Mesenteric fat pad (tissue), 1 donor: ENCODE measurements around the gene HMX3. TPM values are rescaled to one million over a fixed set of nuclear protein-coding genes. Genes with fewer than 3 reads are reported as not detected.
"Not testable (repeated sequence)": the region's sequence is repeated elsewhere in the genome, so short reads cannot be mapped to it uniquely, and the experiment has no call there.

ENCODE experiments used
- DNase-seq: peaks from one replicate; pipeline ENCODE4 v3.0.0-alpha.2; 2020; ENCODE audit warnings: low spot score
- total RNA-seq: library from RNA; stranded (reverse); fragmentation: NEBNext Ultra II Directional; extraction: Animal tissue kit (Norgen Biotek cat#: 25700); gene quantifications from one replicate; pipeline ENCODE4 v1.2.1, GENCODE V29; 2021
- donor health status: DM: yes; HTN: yes; CAD: no.

HMX3 gene
- total RNA-seq, 1 donor from 2014 or later = not detected

DNA sequence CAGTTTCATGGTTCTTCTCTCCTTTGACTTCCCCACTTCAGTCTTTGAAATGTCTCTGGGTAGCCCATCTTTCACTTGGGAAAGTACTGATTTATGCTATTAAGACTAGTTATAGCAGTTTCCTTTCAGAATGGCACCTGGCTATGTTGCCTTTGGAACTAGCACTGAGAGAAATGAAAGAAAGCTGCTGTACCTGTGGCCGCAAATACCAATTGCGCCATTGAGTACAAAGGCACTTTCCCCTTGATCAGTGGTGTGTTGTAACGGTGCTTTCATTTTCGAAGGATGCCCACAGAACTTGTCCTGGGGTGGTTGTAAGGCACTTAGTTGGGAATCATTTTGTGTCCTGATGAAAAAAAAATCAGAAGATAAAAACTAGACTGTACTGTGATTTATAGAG lies 35.2 kb downstream of the HMX3 start:
- DNase-seq = no peak

- DNase-seq = not testable (repeated sequence)
These were observed 35.8 kb downstream of the HMX3 start for GRCh38 chr10:123171616-123172015.

GRCh38 chr10:123175389-123176387 lies 39.9 kb downstream of the HMX3 start:
- DNase-seq = no peak

DNA sequence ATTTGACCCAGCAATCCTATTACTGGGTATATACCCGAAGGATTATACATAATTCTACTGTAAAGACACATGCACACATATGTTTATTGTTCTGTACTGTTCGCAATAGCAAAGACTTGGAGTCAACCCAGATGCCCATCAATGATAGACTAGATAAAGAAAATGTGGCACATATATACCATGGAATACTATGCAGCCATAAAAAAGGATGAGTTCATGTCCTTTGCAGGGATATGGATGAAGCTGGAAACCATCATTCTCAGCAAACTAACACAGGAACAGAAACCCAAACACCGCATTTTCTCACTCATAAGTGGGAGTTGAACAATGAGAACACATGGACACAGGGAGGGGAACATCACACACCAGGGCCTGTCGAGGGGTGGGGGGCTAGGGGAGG lies 42.6 kb downstream of the HMX3 start:
- not testable (repeated sequence) for DNase-seq

GRCh38 chr10:123180101-123181090 lies 44.6 kb downstream of the HMX3 start:
- DNase-seq = no peak

GRCh38 chr10:123183724-123184123 lies 48.0 kb downstream of the HMX3 start:
- no peak for DNase-seq

DNA sequence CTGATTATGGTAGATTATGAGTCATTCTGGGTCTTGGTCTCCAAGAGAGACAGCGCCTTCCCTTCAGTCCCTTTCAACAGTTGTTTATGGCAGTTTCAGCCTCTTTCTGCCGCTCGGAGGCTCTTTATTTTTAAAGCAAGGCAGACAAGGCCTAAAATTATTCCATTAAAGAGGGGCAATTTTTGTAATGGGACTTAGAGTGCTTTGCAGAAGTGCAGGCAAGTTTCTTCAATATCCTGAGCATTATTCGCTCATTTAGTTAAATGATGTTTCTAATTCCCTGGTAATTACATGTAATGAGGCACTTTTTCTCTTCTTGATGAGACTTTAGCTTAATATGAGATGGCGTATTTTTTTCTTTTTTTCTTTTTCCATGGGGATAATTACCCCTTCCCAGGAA lies 52.0 kb downstream of the HMX3 start:
- no peak for DNase-seq

Other genes with a start within 250 kb of the HMX3 start
- not detected for gene FAM24A, start 225.4 kb upstream of the HMX3 start, total RNA-seq
- 8.2 TPM for gene C10orf88, start 181.7 kb upstream of the HMX3 start, total RNA-seq
- 1.9 TPM for gene PSTK, start 155.6 kb upstream of the HMX3 start, total RNA-seq
- 12.4 TPM for gene IKZF5, start 127.2 kb upstream of the HMX3 start, total RNA-seq
- 20.0 TPM for gene ACADSB, start 127.0 kb upstream of the HMX3 start, total RNA-seq
- gene HMX2, start 12.2 kb downstream of the HMX3 start, total RNA-seq = not detected
- 49.3 TPM for gene BUB3, start 18.4 kb downstream of the HMX3 start, total RNA-seq